HepG2 (cell line): ENCODE data around the gene CCL13.

Experiments
- BHLHE40 ChIP-seq: IDR thresholded peaks from 2 replicates; pipeline ENCODE4 v1.6.1; 2011; ENCODE audit warnings: low read length, improper control_type of control experiment
- CTCF ChIP-seq: sonication (generic); formaldehyde crosslinking; IDR thresholded peaks from 2 replicates; pipeline ENCODE4 v1.5.0; 2020; ENCODE audit warnings: mild to moderate bottlenecking, missing genetic modification reagents, moderate library complexity
- FOXA3 ChIP-seq: IDR thresholded peaks from 2 replicates; pipeline ENCODE4 v1.6.1; 2016; ENCODE audit warnings: missing genetic modification reagents, missing compliant biosample characterization
- HHEX ChIP-seq: IDR thresholded peaks from 2 replicates; pipeline ENCODE4 v1.6.1; 2016; ENCODE audit warnings: control low read depth
- RFX5 ChIP-seq: IDR thresholded peaks from 2 replicates; pipeline ENCODE4 v1.6.1; 2011; ENCODE audit warnings: low read depth, low read length, improper control_type of control experiment
- SIN3A ChIP-seq: IDR thresholded peaks from 2 replicates; pipeline ENCODE4 v1.6.1; 2011; ENCODE audit warnings: low read depth, mild to moderate bottlenecking, control low read depth, low read length, borderline replicate concordance
- ZNF576 ChIP-seq: sonication (generic); formaldehyde crosslinking; IDR thresholded peaks from 2 replicates; pipeline ENCODE4 v1.4.0; 2020; ENCODE audit warnings: mild to moderate bottlenecking, missing genetic modification reagents

- no peak for TF ChIP-seq BHLHE40
- TF ChIP-seq HHEX: no peak
- TF ChIP-seq RFX5: no peak
- no peak for TF ChIP-seq SIN3A
- no peak for TF ChIP-seq ZNF576
- TF ChIP-seq CTCF (CRISPR knock-in tag): no peak
- no peak for TF ChIP-seq FOXA3 (CRISPR knock-in tag)
Observed at GRCh38 chr17:34375426-34375997, 19.2 kb downstream of the CCL13 start.
